Smooth muscle cell (in vitro differentiated cells): ENCODE results near the gene SLC28A3. TPM values are rescaled to one million over a fixed set of nuclear protein-coding genes. Genes with fewer than 3 reads are reported as not detected.
A peak's percentile ranks its signal among the peaks of the same experiment; 100 is the strongest.

Source experiments
- DNase-seq: peaks from one replicate; lab custom pipeline; 2025; ENCODE audit not compliant: unreplicated experiment; lab: John Stamatoyannopoulos, UW
- H2AFZ ChIP-seq: fragments of 200-600 bp; sonication (generic); 2 replicates; pipeline ENCODE4 v1.6.0; 2016; ENCODE audit warnings: antibody characterized with exemption, low read depth, mild to moderate bottlenecking
- H3F3A ChIP-seq: fragments of 200-600 bp; sonication (generic); 2 replicates; pipeline ENCODE4 v1.6.0; 2017; ENCODE audit warnings: antibody characterized with exemption, low read depth
- H3K27ac ChIP-seq: fragments of 200-600 bp; sonication (generic); 2 replicates; pipeline ENCODE4 v1.5.1; 2016; ENCODE audit warnings: low read depth, mild to moderate bottlenecking
- H3K27me3 ChIP-seq: fragments of 200-600 bp; sonication (generic); 2 replicates; pipeline ENCODE4 v1.6.1; 2016; ENCODE audit warnings: low read depth, mild to moderate bottlenecking
- H3K36me3 ChIP-seq: fragments of 200-600 bp; sonication (generic); 2 replicates; pipeline ENCODE4 v1.5.1; 2016; ENCODE audit warnings: low read depth
- H3K4me1 ChIP-seq: fragments of 200-600 bp; sonication (generic); 2 replicates; pipeline ENCODE4 v1.5.1; 2016; ENCODE audit warnings: low read depth
- H3K4me2 ChIP-seq: fragments of 200-600 bp; sonication (generic); 2 replicates; pipeline ENCODE4 v1.6.0; 2016; ENCODE audit warnings: mild to moderate bottlenecking
- H3K4me3 ChIP-seq: fragments of 200-600 bp; sonication (generic); 2 replicates; pipeline ENCODE4 v1.5.1; 2016; ENCODE audit warnings: mild to moderate bottlenecking
- H3K79me2 ChIP-seq: fragments of 200-600 bp; sonication (generic); 2 replicates; pipeline ENCODE4 v1.6.0; 2016; ENCODE audit warnings: low read depth, mild to moderate bottlenecking
- H3K9ac ChIP-seq: fragments of 200-600 bp; sonication (generic); 2 replicates; pipeline ENCODE4 v1.6.0; 2016; ENCODE audit warnings: low read depth
- H3K9me3 ChIP-seq: fragments of 200-600 bp; sonication (generic); replicated peaks from 2 replicates; pipeline ENCODE4 v1.5.1; 2016; ENCODE audit warnings: low read depth
- H4K20me1 ChIP-seq: fragments of 200-600 bp; sonication (generic); 2 replicates; pipeline ENCODE4 v1.6.0; 2016; ENCODE audit warnings: low read depth
- CTCF ChIP-seq: fragments of 200-600 bp; sonication (generic); IDR thresholded peaks from 2 replicates; pipeline ENCODE4 v1.5.1; 2017; ENCODE audit warnings: borderline replicate concordance, mild to moderate bottlenecking, antibody characterized with exemption; ENCODE audit not compliant: insufficient read depth, poor library complexity, severe bottlenecking
- WGBS: methylation state at CpG from one replicate; pipeline ENCODE4 v1.1.7; 2016; ENCODE audit warnings: low lambda C conversion rate; 5-methylcytosine and 5-hydroxymethylcytosine counted together
- polyA plus RNA-seq: library from polyadenylated mRNA; unstranded; fragments of >200 nt; fragmentation: Nextera tagmentation; extraction: Ambion mirVana; gene quantifications from 2 replicates; pipeline ENCODE4 v1.2.1, GENCODE V29; 2016
- total RNA-seq: library from RNA; depleted of rRNA; stranded (reverse); fragments of >200 nt; gene quantifications from 2 replicates; pipeline ENCODE4 v1.2.3, GENCODE V29; 2014

The SLC28A3 gene
- total and polyA plus RNA-seq, 2 experiments from 2014 or later = 0.11 to 1.8 TPM

DNA sequence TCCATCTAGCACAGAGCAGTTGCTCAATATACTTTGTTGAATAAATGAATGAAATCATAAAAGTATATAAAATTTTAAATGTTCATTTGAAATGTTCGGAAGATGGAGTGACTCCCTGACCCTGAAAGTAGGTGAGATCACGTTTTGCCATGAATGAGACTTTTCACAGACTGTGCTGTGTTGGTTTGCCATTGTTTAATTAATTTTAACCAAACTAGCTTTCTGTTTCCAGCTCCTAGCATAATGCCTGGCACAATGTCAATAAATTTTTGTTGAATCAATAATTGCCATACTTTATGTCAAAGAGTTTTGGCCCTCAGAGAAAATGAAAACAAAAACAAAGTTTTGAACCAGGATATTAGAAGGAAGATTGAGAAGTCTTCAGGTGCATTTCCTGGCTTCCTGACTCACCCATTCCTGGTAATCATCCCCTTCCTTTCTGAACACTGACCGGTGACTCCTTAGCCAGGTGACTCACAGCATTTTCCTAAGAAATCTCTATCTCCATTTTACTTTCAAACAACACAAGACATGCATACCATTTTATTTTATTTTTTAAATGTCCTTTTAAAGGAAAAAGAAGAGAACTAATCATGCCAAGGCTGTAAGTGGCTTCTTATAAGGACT lies 15.1 kb downstream of the SLC28A3 start:
- no peaks in the 10 kb centered on the region for H3K4me1 ChIP-seq
- H3K79me2 ChIP-seq = no peaks in the 10 kb centered on the region
- TF ChIP-seq CTCF = no peak
- no peaks in the 10 kb centered on the region for H3F3A ChIP-seq
- H3K36me3 ChIP-seq = no peaks in the 10 kb centered on the region
- H3K4me3 ChIP-seq = no peak overlapping the region
- H3K4me2 ChIP-seq = no peak overlapping the region
- 72% methylated on average over 3 of the region's 3 CpGs for WGBS
- no peaks in the 10 kb centered on the region for H3K27me3 ChIP-seq
- H2AFZ ChIP-seq = no peak overlapping the region
- peak overlapping the region; percentile 79 for H3K27ac ChIP-seq
- no peaks in the 10 kb centered on the region for H4K20me1 ChIP-seq
- H3K9ac ChIP-seq = no peak overlapping the region
- DNase-seq = no peak
- peaks cover 6% of the 10 kb centered on the region for H3K9me3 ChIP-seq

DNA sequence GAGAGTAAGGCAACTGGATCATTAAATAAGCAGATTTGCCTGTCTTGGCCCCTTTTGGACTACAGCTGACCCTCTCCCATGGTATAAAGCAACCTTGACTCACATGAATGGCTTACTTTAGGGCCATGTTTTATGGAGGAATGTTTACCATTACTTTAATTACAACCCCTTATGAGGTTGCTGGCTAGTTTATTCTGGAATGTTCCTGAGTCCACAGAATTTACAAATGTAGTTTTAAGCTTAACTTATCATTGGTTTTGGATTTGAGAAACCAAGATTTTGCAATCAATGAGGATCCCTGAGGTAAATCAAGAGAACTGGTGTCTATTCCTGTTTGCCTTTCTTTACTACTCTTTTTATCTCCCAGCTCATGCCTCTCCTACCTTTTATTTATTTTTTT lies 15.7 kb downstream of the SLC28A3 start:
- peaks cover 6% of the 10 kb centered on the region for H3K9me3 ChIP-seq
- H3K4me1 ChIP-seq = no peaks in the 10 kb centered on the region
- no peak overlapping the region for H3K9ac ChIP-seq
- no peaks in the 10 kb centered on the region for H3K27me3 ChIP-seq
- H3K36me3 ChIP-seq = no peaks in the 10 kb centered on the region
- DNase-seq = no peak
- H3F3A ChIP-seq = no peaks in the 10 kb centered on the region
- H3K79me2 ChIP-seq = no peaks in the 10 kb centered on the region
- no peak overlapping the region for H3K4me2 ChIP-seq
- H2AFZ ChIP-seq = no peak overlapping the region
- H3K27ac ChIP-seq = peak overlapping the region; percentile 79
- H3K4me3 ChIP-seq = no peak overlapping the region
- no peaks in the 10 kb centered on the region for H4K20me1 ChIP-seq
- TF ChIP-seq CTCF = no peak

DNA sequence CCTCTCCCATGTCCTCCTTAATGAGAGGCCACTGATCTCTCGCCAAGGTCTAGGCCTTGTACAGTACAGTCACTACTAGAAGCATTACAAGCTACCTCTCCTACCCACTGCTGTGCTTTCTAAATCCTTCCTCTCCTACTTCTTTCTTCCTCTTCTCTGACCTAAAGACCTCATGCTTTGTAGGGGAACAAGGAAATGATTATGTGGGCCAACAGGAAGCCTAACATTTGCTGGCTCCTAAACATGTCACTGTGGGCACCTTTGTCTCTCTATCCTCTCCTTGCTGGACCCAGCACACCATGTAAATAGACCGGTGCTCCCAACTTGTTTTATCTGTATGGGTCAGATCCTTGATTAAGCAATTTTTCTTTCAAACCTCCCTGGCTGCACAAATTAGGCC lies 16.7 kb downstream of the SLC28A3 start:
- Histone ChIP-seq H3K9me3 (peaks cover 3% of the 10 kb centered on the region), H4K20me1 (no peaks in the 10 kb centered on the region), H3K4me2 (no peak overlapping the region), H2AFZ (no peak overlapping the region), H3K9ac (no peak overlapping the region), H3K79me2 (no peaks in the 10 kb centered on the region), H3K36me3 (no peaks in the 10 kb centered on the region), H3K27ac (no peak overlapping the region), H3K4me1 (no peaks in the 10 kb centered on the region), H3K4me3 (no peak overlapping the region), H3F3A (no peaks in the 10 kb centered on the region), H3K27me3 (no peaks in the 10 kb centered on the region)
- no peak for TF ChIP-seq CTCF
- 95% methylated on average over 2 of the region's 2 CpGs for WGBS
- DNase-seq = no peak

DNA sequence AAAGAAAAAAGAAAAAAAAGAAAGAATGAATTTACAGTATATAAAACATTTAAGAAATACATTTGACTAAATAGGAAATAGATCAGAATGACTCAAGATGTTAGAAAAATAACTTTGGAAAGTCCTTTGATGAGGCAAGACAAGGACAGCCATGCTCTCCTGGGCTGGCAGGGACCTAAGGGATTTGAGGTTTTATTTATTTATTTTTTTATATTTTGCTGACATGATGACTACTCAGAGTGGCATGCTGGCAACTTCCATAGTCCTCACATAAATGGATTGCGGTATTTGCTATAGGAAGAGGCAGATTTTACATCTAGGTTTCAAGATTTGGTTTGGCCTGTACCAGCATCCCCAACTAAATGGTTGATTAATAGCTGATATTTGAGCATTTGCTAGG lies 17.7 kb downstream of the SLC28A3 start:
- no peak for TF ChIP-seq CTCF
- H3K9me3 ChIP-seq = no peaks in the 10 kb centered on the region
- no peak overlapping the region for H3K27ac ChIP-seq
- H2AFZ ChIP-seq = no peak overlapping the region
- H3K9ac ChIP-seq = no peak overlapping the region
- H3F3A ChIP-seq = no peaks in the 10 kb centered on the region
- H3K4me1 ChIP-seq = no peaks in the 10 kb centered on the region
- no peaks in the 10 kb centered on the region for H3K79me2 ChIP-seq
- DNase-seq = no peak
- H3K4me2 ChIP-seq = no peak overlapping the region
- H3K4me3 ChIP-seq = no peak overlapping the region
- WGBS = 54% methylated on average over 1 of the region's 1 CpG
- H3K27me3 ChIP-seq = no peaks in the 10 kb centered on the region
- H3K36me3 ChIP-seq = no peaks in the 10 kb centered on the region
- H4K20me1 ChIP-seq = no peaks in the 10 kb centered on the region
